ENCODE measurements around the gene DNM3. TPM values are rescaled to one million over a fixed set of nuclear protein-coding genes. Genes with fewer than 3 reads are reported as not detected.

Gene DNM3
- total RNA-seq = 2.5 and 3.6 TPM in 2 replicates
- 1.1 and 1.4 TPM in 2 replicates for polyA plus RNA-seq
- polyA plus RNA-seq (2011; cell fraction: cytosol; rRNA removed) = 0.97 and 1.2 TPM in 2 replicates
- 1.7 and 1.8 TPM in 2 replicates for polyA plus RNA-seq (2011; cell fraction: nucleus; rRNA removed)
- polyA plus RNA-seq (2012) = 0.30 and 0.86 TPM in 2 replicates
- polyA minus RNA-seq = 2.4 and 2.7 TPM in 2 replicates
- polyA minus RNA-seq (2011; cell fraction: cytosol; rRNA and poly(A)+ RNA removed) = not detected
- polyA minus RNA-seq (2011; cell fraction: nucleus; rRNA and poly(A)+ RNA removed) = 7.3 and 9.1 TPM in 2 replicates
- percentile 42 among the genes with signal in this experiment for Bru-seq, nascent RNA
- percentile 38 among the genes with signal in this experiment for BruChase-seq, experiment 1, labeled RNA remaining after a 6-hour chase
- BruChase-seq, experiment 2, labeled RNA remaining after a 2-hour chase = percentile 43 among the genes with signal in this experiment
- long read RNA-seq, partial matches to known transcripts = 0 of 7 reads
- long read RNA-seq, other reads (novel, unspliced or antisense) = 7 of 7 reads

- Histone ChIP-seq H3K9me1 (replicated peaks; ENCODE audit: control insufficient read depth, extremely low read depth, insufficient read depth, low read length) (no peaks in the 10 kb centered on the region), H3K4me3 (replicated peaks in 1 of 3; ENCODE audit: insufficient read depth in 1 of 3, low read depth in 1 of 3, low read length in 3 of 3) (peak within 1 kb of the TSS; percentile 42 to 75 (median 73)), H3K4me1 (ENCODE audit: control insufficient read depth, extremely low read depth, insufficient read depth, low read length) (peaks cover 15% of the 10 kb centered on the region), H3K36me3 (ENCODE audit: control insufficient read depth in 2 of 2, extremely low read depth in 1 of 2, insufficient read depth in 2 of 2, low read length in 2 of 2) (no peaks in the 10 kb centered on the region), H3K4me2 (ENCODE audit: insufficient read depth, low read length) (peak within 1 kb of the TSS; percentile 86), H4K20me1 (replicated peaks; ENCODE audit: control insufficient read depth, extremely low read depth, insufficient read depth, low read length) (no peaks in the 10 kb centered on the region), H3K79me2 (ENCODE audit: control insufficient read depth, insufficient read depth, low read length) (no peaks in the 10 kb centered on the region), H3K9ac (replicated peaks; ENCODE audit: extremely low read depth, insufficient read depth, low read length) (peak within 1 kb of the TSS; percentile 47), H2AFZ (ENCODE audit: low read depth, low read length) (peak within 1 kb of the TSS; percentile 98), H3K27me3 (ENCODE audit: control insufficient read depth in 2 of 2, insufficient read depth in 2 of 2, low read length in 2 of 2) (peaks cover 0 to 6% of the 10 kb centered on the region in 2 experiments), H3K27ac (ENCODE audit: insufficient read depth, low read depth, low read length) (peak within 1 kb of the TSS; percentile 55), H3K9me3 (replicated peaks; ENCODE audit: control insufficient read depth, insufficient read depth, low read length) (no peaks in the 10 kb centered on the region)
- dilution Hi-C loops (cut with MboI; ENCODE audit: extremely low pct_ligation_motif_present, low sequenced_read_pairs) = no loop called here
- FAIRE-seq = peak; percentile 72
- POLR2A ChIA-PET = interaction anchor here (1.0 kb wide), 1 partner anchor 11 kb away, joined by 4 read pairs; no protein-coding TSS in a partner anchor
- DNase-seq (ENCODE audit: low read depth, low spot score) = peak; percentile 87
- intact Hi-C loops (cut with micrococcal nuclease) = loop anchor here (1.0 to 2.0 kb wide), 6 partner anchors 60 to 186 kb away; partner anchors contain the start of genes METTL13 and VAMP4
- CTCF ChIA-PET = interaction anchor here (0.8 to 2.0 kb wide), 11 partner anchors 10 to 197 kb away, joined by 3 to 15 read pairs (median 4); no protein-coding TSS in a partner anchor
- peak; percentile 71 for TF ChIP-seq POLR2A (IDR thresholded peaks at IDR 0.05; ENCODE audit: low read depth, low read length)
- TF ChIP-seq POLR2AphosphoS5 (IDR thresholded peaks at IDR 0.05; ENCODE audit: insufficient read depth, low read depth, low read length) = peak; percentile 48
- TF ChIP-seq, protein P1, sequence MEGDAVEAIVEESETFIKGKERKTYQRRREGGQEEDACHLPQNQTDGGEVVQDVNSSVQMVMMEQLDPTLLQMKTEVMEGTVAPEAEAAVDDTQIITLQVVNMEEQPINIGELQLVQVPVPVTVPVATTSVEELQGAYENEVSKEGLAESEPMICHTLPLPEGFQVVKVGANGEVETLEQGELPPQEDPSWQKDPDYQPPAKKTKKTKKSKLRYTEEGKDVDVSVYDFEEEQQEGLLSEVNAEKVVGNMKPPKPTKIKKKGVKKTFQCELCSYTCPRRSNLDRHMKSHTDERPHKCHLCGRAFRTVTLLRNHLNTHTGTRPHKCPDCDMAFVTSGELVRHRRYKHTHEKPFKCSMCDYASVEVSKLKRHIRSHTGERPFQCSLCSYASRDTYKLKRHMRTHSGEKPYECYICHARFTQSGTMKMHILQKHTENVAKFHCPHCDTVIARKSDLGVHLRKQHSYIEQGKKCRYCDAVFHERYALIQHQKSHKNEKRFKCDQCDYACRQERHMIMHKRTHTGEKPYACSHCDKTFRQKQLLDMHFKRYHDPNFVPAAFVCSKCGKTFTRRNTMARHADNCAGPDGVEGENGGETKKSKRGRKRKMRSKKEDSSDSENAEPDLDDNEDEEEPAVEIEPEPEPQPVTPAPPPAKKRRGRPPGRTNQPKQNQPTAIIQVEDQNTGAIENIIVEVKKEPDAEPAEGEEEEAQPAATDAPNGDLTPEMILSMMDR (IDR thresholded peaks at IDR 0.05; ENCODE audit: extremely low read depth in 1 of 2, insufficient read depth in 1 of 2, low read depth in 1 of 2, low read length in 2 of 2) = no peak
- BruUV-seq (replicated peaks) = no TSS peak
These were observed at the start of gene DNM3 for GRCh38 chr1:171841050-171841910. Gene DNM3 (plus strand): TSS chr1:171841498. CDS start chr1:171841657, 159 bp downstream.
